ENCODE data around the gene EME2.

The EME2 gene

GRCh38 chr16:1771188-1771863 is 1.3 kb upstream of the EME2 start, which contains the start of gene NME3:
Gene NME3, minus strand, starts transcription at chr16:1771543. Its CDS starts 9 bp downstream, at chr16:1771534.
- peaks cover 12% of the 10 kb centered on the region for H3K4me1 ChIP-seq (ENCODE audit: control insufficient read depth, insufficient read depth, low read length)
- H3K9ac ChIP-seq (ENCODE audit: low read length), result peak within 1 kb of the TSS; percentile 40
- H3K4me3 ChIP-seq (ENCODE audit: low read length), result peak within 1 kb of the TSS; percentile 92
- no peaks in the 10 kb centered on the region for H3K27me3 ChIP-seq (ENCODE audit: control insufficient read depth, insufficient read depth, low read length)
- H3K36me3 ChIP-seq (ENCODE audit: control insufficient read depth, insufficient read depth, low read length), result peaks cover 29% of the 10 kb centered on the region
- peak within 1 kb of the TSS; percentile 85 for H3K27ac ChIP-seq (ENCODE audit: low read depth, low read length)

- Histone ChIP-seq H3K36me3 (ENCODE audit: control insufficient read depth, insufficient read depth, low read length) (peaks cover 24% of the 10 kb centered on the region), H3K27ac (ENCODE audit: low read depth, low read length) (peak overlapping the region; percentile 85), H3K4me1 (ENCODE audit: control insufficient read depth, insufficient read depth, low read length) (peaks cover 12% of the 10 kb centered on the region)
Measured at GRCh38 chr16:1771864-1772361, 697 bp upstream of the EME2 start.

GRCh38 chr16:1772908-1773702 is 495 bp downstream of the EME2 start, which contains the start of gene MRPS34:
Gene MRPS34, minus strand, starts transcription at chr16:1773134. Its CDS starts 15 bp downstream, at chr16:1773119.
- peak within 1 kb of the TSS; percentile 85 for H3K27ac ChIP-seq (ENCODE audit: low read depth, low read length)
- H3K27me3 ChIP-seq (ENCODE audit: control insufficient read depth, insufficient read depth, low read length), result no peaks in the 10 kb centered on the region
- H3K4me1 ChIP-seq (ENCODE audit: control insufficient read depth, insufficient read depth, low read length), result peaks cover 12% of the 10 kb centered on the region
- peak within 1 kb of the TSS; percentile 35 for H3K9ac ChIP-seq (ENCODE audit: low read length)
- H3K36me3 ChIP-seq (ENCODE audit: control insufficient read depth, insufficient read depth, low read length), result peaks cover 18% of the 10 kb centered on the region
- H3K4me3 ChIP-seq (ENCODE audit: low read length), result peak within 1 kb of the TSS; percentile 92

More at GRCh38 chr16:1771864-1772361, 697 bp upstream of the EME2 start:
- Histone ChIP-seq H3K27me3 (ENCODE audit: control insufficient read depth, insufficient read depth, low read length) (no peaks in the 10 kb centered on the region), H3K4me3 (ENCODE audit: low read length) (peak overlapping the region; percentile 92), H3K9ac (ENCODE audit: low read length) (no peak overlapping the region)

GRCh38 chr16:1773703-1774447 is 1.3 kb downstream of the EME2 start:
- Histone ChIP-seq H3K36me3 (ENCODE audit: control insufficient read depth, insufficient read depth, low read length) (peaks cover 15% of the 10 kb centered on the region), H3K4me3 (ENCODE audit: low read length) (peak overlapping the region; percentile 92)

GRCh38 chr16:1774448-1774780 is 1.8 kb downstream of the EME2 start:
- H3K27me3 ChIP-seq (ENCODE audit: control insufficient read depth, insufficient read depth, low read length), result no peaks in the 10 kb centered on the region
- no peak overlapping the region for H3K27ac ChIP-seq (ENCODE audit: low read depth, low read length)
- peaks cover 12% of the 10 kb centered on the region for H3K4me1 ChIP-seq (ENCODE audit: control insufficient read depth, insufficient read depth, low read length)
- no peak overlapping the region for H3K9ac ChIP-seq (ENCODE audit: low read length)
- peak overlapping the region; percentile 92 for H3K4me3 ChIP-seq (ENCODE audit: low read length)
- H3K36me3 ChIP-seq (ENCODE audit: control insufficient read depth, insufficient read depth, low read length), result peaks cover 15% of the 10 kb centered on the region

More at GRCh38 chr16:1773703-1774447, 1.3 kb downstream of the EME2 start:
- Histone ChIP-seq H3K27ac (ENCODE audit: low read depth, low read length) (peak overlapping the region; percentile 85), H3K9ac (ENCODE audit: low read length) (peak overlapping the region; percentile 35), H3K4me1 (ENCODE audit: control insufficient read depth, insufficient read depth, low read length) (peaks cover 12% of the 10 kb centered on the region), H3K27me3 (ENCODE audit: control insufficient read depth, insufficient read depth, low read length) (no peaks in the 10 kb centered on the region)

GRCh38 chr16:1775006-1775845 is 2.6 kb downstream of the EME2 start:
- no peak overlapping the region for H3K9ac ChIP-seq (ENCODE audit: low read length)
- peaks cover 15% of the 10 kb centered on the region for H3K36me3 ChIP-seq (ENCODE audit: control insufficient read depth, insufficient read depth, low read length)
- H3K27me3 ChIP-seq (ENCODE audit: control insufficient read depth, insufficient read depth, low read length), result no peaks in the 10 kb centered on the region
- H3K27ac ChIP-seq (ENCODE audit: low read depth, low read length), result no peak overlapping the region
- H3K4me3 ChIP-seq (ENCODE audit: low read length), result no peak overlapping the region
- peaks cover 12% of the 10 kb centered on the region for H3K4me1 ChIP-seq (ENCODE audit: control insufficient read depth, insufficient read depth, low read length)

- no peak overlapping the region for H3K9ac ChIP-seq (ENCODE audit: low read length)
- peaks cover 15% of the 10 kb centered on the region for H3K4me1 ChIP-seq (ENCODE audit: control insufficient read depth, insufficient read depth, low read length)
- H3K27ac ChIP-seq (ENCODE audit: low read depth, low read length), result no peak overlapping the region
- no peaks in the 10 kb centered on the region for H3K27me3 ChIP-seq (ENCODE audit: control insufficient read depth, insufficient read depth, low read length)
- no peak overlapping the region for H3K4me3 ChIP-seq (ENCODE audit: low read length)
- H3K36me3 ChIP-seq (ENCODE audit: control insufficient read depth, insufficient read depth, low read length), result peaks cover 19% of the 10 kb centered on the region
Measured at GRCh38 chr16:1775846-1776671, 3.4 kb downstream of the EME2 start.

- Histone ChIP-seq H3K4me1 (ENCODE audit: control insufficient read depth, insufficient read depth, low read length) (peaks cover 19% of the 10 kb centered on the region), H3K27ac (ENCODE audit: low read depth, low read length) (no peak overlapping the region), H3K4me3 (ENCODE audit: low read length) (no peak overlapping the region), H3K27me3 (ENCODE audit: control insufficient read depth, insufficient read depth, low read length) (no peaks in the 10 kb centered on the region), H3K36me3 (ENCODE audit: control insufficient read depth, insufficient read depth, low read length) (peaks cover 21% of the 10 kb centered on the region), H3K9ac (ENCODE audit: low read length) (no peak overlapping the region)
Measured at GRCh38 chr16:1776672-1776955, 4.0 kb downstream of the EME2 start.

- Histone ChIP-seq H3K4me3 (ENCODE audit: low read length) (no peak overlapping the region), H3K4me1 (ENCODE audit: control insufficient read depth, insufficient read depth, low read length) (peaks cover 17% of the 10 kb centered on the region), H3K36me3 (ENCODE audit: control insufficient read depth, insufficient read depth, low read length) (peaks cover 21% of the 10 kb centered on the region), H3K27me3 (ENCODE audit: control insufficient read depth, insufficient read depth, low read length) (no peaks in the 10 kb centered on the region), H3K27ac (ENCODE audit: low read depth, low read length) (no peak overlapping the region), H3K9ac (ENCODE audit: low read length) (no peak overlapping the region)
Measured at GRCh38 chr16:1776991-1777374, 4.4 kb downstream of the EME2 start.

- Histone ChIP-seq H3K27me3 (ENCODE audit: control insufficient read depth, insufficient read depth, low read length) (no peaks in the 10 kb centered on the region), H3K27ac (ENCODE audit: low read depth, low read length) (no peak overlapping the region), H3K4me3 (ENCODE audit: low read length) (no peak overlapping the region), H3K36me3 (ENCODE audit: control insufficient read depth, insufficient read depth, low read length) (peaks cover 21% of the 10 kb centered on the region), H3K9ac (ENCODE audit: low read length) (no peak overlapping the region), H3K4me1 (ENCODE audit: control insufficient read depth, insufficient read depth, low read length) (peaks cover 14% of the 10 kb centered on the region)
Measured at GRCh38 chr16:1777375-1778199, 5.0 kb downstream of the EME2 start.

Measured in rectal smooth muscle tissue (tissue), 1 donor.